ENCODE measurements around the gene MRGPRD. TPM values are rescaled to one million over a fixed set of nuclear protein-coding genes. Genes with fewer than 3 reads are reported as not detected.

MRGPRD gene
- not detected for total RNA-seq

DNA sequence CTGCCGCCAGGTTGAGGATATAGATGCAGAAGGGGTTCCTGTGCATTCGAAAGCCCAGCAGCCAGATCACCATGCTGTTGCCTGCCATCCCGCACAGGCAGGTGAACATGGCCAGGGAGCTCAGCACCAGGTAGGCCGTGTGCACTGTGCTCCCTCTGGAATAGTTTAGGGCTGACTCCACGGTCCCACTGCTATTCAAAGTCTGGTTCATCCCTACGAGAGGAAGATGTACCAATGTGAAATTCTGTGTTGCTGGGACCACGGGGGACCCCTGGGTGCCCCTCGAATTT lies at the start of gene MRGPRD:
Gene MRGPRD, minus strand, starts transcription at position 211 of the 290 bp plus-strand sequence. Its CDS starts 0 bp downstream, at position 211.
- Mint-ChIP-seq H3K4me1 (ENCODE audit: low read depth) (no peaks in the 10 kb centered on the region), H3K9me3 (peaks cover 0 to 3% of the 10 kb centered on the region in 2 donors), H3K4me3 (no peak within 1 kb of the TSS), H3K27me3 (ENCODE audit: low read depth) (peaks cover 7% of the 10 kb centered on the region), H3K27ac (no peak within 1 kb of the TSS), H3K36me3 (ENCODE audit: insufficient read depth in 2 of 2) (no peaks in the 10 kb centered on the region)
- no peak for DNase-seq
- ATAC-seq (replicated peaks in 1 of 2): no peak

DNA sequence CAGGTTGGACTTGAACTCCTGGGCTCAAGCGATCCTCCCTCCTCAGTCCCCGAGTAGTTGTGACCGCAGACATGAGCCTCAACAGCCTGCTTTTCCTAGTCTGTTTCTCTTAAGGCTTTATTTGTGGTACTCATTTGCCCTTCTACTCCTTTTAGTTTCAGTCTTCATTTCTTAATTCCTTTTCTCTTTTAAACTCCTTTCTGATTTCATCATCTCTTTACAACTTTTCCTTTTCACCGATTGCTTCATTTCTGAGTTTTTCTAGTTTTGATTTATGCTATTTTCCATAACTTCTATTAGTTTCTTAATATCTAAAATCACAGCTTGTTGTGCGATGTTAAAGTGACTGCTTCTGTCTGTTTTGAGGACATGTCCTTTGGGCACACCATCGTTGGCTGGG lies 49.5 kb upstream of the MRGPRD start:
- Mint-ChIP-seq H3K27ac (no peak overlapping the region), H3K9me3 (no peaks in the 10 kb centered on the region), H3K27me3 (ENCODE audit: low read depth) (peaks cover 20% of the 10 kb centered on the region), H3K4me1 (ENCODE audit: low read depth) (no peaks in the 10 kb centered on the region), H3K4me3 (no peak overlapping the region), H3K36me3 (ENCODE audit: insufficient read depth in 2 of 2) (no peaks in the 10 kb centered on the region)
- DNase-seq: no peak
- ATAC-seq (replicated peaks in 1 of 2): no peak

DNA sequence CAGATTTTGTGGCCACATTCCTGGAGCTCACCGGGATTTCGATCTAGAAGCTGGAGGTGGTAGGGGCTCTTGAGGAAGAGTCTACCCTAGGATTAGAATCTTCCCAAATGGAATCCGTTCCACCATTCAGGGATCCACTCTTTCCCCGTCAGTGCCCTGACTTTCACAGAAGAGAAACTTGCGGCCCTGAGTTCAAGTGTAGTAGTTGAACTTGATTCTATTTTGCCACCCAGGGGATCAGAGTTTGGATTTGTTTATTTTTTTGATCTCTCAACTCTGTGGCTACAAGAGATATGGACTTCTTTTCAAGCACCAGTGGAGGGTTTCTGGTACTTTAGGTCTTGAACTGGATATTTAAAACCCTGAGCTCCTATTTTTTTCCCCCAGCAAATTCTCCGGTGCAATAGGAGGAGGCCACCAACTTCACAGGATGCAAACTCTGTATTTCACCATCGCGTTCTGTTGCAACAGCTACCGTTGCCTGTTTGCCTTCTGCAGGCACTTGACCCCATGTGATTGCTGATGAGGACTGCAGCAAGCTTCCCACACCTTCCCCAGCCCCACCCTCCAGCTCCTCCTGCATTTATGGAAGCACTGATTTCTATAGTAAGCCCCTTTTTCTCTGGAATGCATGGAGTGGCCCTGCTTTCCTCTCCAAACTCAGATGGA lies 47.1 kb upstream of the MRGPRD start:
- no peak for DNase-seq
- peaks cover 12% of the 10 kb centered on the region for H3K27me3 Mint-ChIP-seq (ENCODE audit: low read depth)
- ATAC-seq (replicated peaks in 1 of 2): no peak
- no peaks in the 10 kb centered on the region for H3K36me3 Mint-ChIP-seq (ENCODE audit: insufficient read depth in 2 of 2)
- no peak overlapping the region for H3K27ac Mint-ChIP-seq
- no peak overlapping the region for H3K4me3 Mint-ChIP-seq
- no peaks in the 10 kb centered on the region for H3K4me1 Mint-ChIP-seq (ENCODE audit: low read depth)
- H3K9me3 Mint-ChIP-seq: no peaks in the 10 kb centered on the region

GRCh38 chr11:69024509-69024908 lies 43.7 kb upstream of the MRGPRD start:
- Mint-ChIP-seq H3K36me3 (ENCODE audit: insufficient read depth in 2 of 2) (no peaks in the 10 kb centered on the region), H3K4me3 (no peak overlapping the region), H3K4me1 (ENCODE audit: low read depth) (no peaks in the 10 kb centered on the region), H3K9me3 (no peaks in the 10 kb centered on the region), H3K27ac (no peak overlapping the region), H3K27me3 (ENCODE audit: low read depth) (no peaks in the 10 kb centered on the region)
- ATAC-seq (replicated peaks in 1 of 2) (no peak), DNase-seq (no peak)

DNA sequence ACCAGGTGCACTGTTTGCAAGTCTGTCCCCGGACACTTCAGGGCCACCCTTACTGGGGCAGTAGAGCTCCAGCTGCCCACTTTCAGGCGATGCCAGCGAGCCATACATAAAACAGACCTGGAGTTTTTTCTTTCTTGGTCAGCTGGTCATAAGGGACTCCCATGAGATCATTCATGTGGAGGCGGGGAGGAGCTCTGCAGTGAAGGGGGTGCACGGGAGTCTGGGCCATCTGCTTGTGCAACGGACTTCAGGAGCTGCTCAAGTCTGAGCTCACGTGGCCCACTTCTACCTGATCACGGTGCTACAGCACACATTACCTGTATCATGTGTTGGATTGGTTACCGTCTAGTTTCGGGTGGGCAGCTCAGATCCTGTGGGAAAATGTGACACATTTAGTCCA lies 41.5 kb upstream of the MRGPRD start:
- H3K27me3 Mint-ChIP-seq (ENCODE audit: low read depth): no peaks in the 10 kb centered on the region
- DNase-seq (no peak), ATAC-seq (replicated peaks in 1 of 2) (no peak)
- H3K36me3 Mint-ChIP-seq (ENCODE audit: insufficient read depth in 2 of 2): no peaks in the 10 kb centered on the region
- H3K4me1 Mint-ChIP-seq (ENCODE audit: low read depth): no peaks in the 10 kb centered on the region
- H3K27ac Mint-ChIP-seq: no peak overlapping the region
- no peaks in the 10 kb centered on the region for H3K9me3 Mint-ChIP-seq
- H3K4me3 Mint-ChIP-seq: no peak overlapping the region

- Mint-ChIP-seq H3K4me1 (ENCODE audit: low read depth) (no peaks in the 10 kb centered on the region), H3K9me3 (no peaks in the 10 kb centered on the region), H3K27ac (no peak overlapping the region)
These were observed 38.1 kb upstream of the MRGPRD start for GRCh38 chr11:69018924-69019323.

DNA sequence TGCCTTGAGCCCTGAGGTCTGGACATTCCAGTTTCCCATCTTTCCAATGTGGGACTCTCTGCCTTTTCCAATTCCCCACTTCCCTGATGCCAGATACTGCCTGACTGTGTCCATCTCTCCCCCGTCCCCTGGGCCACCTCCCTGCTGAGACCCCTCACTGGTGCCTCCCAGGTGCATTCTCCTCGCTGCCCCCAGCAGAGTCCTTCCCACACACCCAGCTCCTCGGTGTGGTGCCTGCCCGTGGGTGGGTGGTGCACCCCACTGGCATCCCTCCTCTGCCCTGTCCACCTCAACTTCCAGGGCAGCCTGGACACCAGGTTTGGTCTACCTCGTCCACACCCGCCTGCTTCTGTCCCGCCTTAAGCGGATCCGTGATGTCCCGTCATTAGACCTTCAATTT lies 37.2 kb upstream of the MRGPRD start:
- DNase-seq (no peak), ATAC-seq (replicated peaks in 1 of 2) (no peak)
- Mint-ChIP-seq H3K36me3 (ENCODE audit: insufficient read depth in 2 of 2) (no peaks in the 10 kb centered on the region), H3K27me3 (ENCODE audit: low read depth) (no peaks in the 10 kb centered on the region), H3K4me3 (no peak overlapping the region), H3K9me3 (no peaks in the 10 kb centered on the region), H3K27ac (no peak overlapping the region), H3K4me1 (ENCODE audit: low read depth) (no peaks in the 10 kb centered on the region)

More at GRCh38 chr11:69018924-69019323, 38.1 kb upstream of the MRGPRD start:
- no peaks in the 10 kb centered on the region for H3K27me3 Mint-ChIP-seq (ENCODE audit: low read depth)
- no peak overlapping the region for H3K4me3 Mint-ChIP-seq
- no peak for DNase-seq
- ATAC-seq (replicated peaks in 1 of 2): no peak
- H3K36me3 Mint-ChIP-seq (ENCODE audit: insufficient read depth in 2 of 2): no peaks in the 10 kb centered on the region

GRCh38 chr11:69014898-69015549 lies 34.2 kb upstream of the MRGPRD start:
- no peak overlapping the region for H3K27ac Mint-ChIP-seq
- no peaks in the 10 kb centered on the region for H3K9me3 Mint-ChIP-seq
- no peak for DNase-seq
- H3K4me1 Mint-ChIP-seq (ENCODE audit: low read depth): no peaks in the 10 kb centered on the region
- H3K36me3 Mint-ChIP-seq (ENCODE audit: insufficient read depth in 2 of 2): no peaks in the 10 kb centered on the region
- ATAC-seq (replicated peaks in 1 of 2): no peak
- H3K4me3 Mint-ChIP-seq: no peak overlapping the region
- peaks cover 14% of the 10 kb centered on the region for H3K27me3 Mint-ChIP-seq (ENCODE audit: low read depth)

- Mint-ChIP-seq H3K27me3 (ENCODE audit: low read depth) (peaks cover 14% of the 10 kb centered on the region), H3K9me3 (no peaks in the 10 kb centered on the region), H3K4me1 (ENCODE audit: low read depth) (no peaks in the 10 kb centered on the region), H3K4me3 (no peak overlapping the region), H3K36me3 (ENCODE audit: insufficient read depth in 2 of 2) (no peaks in the 10 kb centered on the region), H3K27ac (no peak overlapping the region)
- no peak for ATAC-seq (replicated peaks in 1 of 2)
- DNase-seq: no peak
These were observed 33.5 kb upstream of the MRGPRD start for GRCh38 chr11:69014084-69014851.

- DNase-seq: no peak
- Mint-ChIP-seq H3K36me3 (ENCODE audit: insufficient read depth in 2 of 2) (no peaks in the 10 kb centered on the region), H3K4me1 (ENCODE audit: low read depth) (no peaks in the 10 kb centered on the region), H3K27me3 (ENCODE audit: low read depth) (peaks cover 14% of the 10 kb centered on the region), H3K9me3 (no peaks in the 10 kb centered on the region), H3K4me3 (no peak within 1 kb of the TSS), H3K27ac (no peak within 1 kb of the TSS)
- ATAC-seq (replicated peaks in 1 of 2): no peak
These were observed 32.5 kb upstream of the MRGPRD start, which contains the start of gene MRGPRF for GRCh38 chr11:69013009-69013951. Gene MRGPRF (minus strand): TSS chr11:69013246. CDS start chr11:69009901, 3,345 bp downstream.

DNA sequence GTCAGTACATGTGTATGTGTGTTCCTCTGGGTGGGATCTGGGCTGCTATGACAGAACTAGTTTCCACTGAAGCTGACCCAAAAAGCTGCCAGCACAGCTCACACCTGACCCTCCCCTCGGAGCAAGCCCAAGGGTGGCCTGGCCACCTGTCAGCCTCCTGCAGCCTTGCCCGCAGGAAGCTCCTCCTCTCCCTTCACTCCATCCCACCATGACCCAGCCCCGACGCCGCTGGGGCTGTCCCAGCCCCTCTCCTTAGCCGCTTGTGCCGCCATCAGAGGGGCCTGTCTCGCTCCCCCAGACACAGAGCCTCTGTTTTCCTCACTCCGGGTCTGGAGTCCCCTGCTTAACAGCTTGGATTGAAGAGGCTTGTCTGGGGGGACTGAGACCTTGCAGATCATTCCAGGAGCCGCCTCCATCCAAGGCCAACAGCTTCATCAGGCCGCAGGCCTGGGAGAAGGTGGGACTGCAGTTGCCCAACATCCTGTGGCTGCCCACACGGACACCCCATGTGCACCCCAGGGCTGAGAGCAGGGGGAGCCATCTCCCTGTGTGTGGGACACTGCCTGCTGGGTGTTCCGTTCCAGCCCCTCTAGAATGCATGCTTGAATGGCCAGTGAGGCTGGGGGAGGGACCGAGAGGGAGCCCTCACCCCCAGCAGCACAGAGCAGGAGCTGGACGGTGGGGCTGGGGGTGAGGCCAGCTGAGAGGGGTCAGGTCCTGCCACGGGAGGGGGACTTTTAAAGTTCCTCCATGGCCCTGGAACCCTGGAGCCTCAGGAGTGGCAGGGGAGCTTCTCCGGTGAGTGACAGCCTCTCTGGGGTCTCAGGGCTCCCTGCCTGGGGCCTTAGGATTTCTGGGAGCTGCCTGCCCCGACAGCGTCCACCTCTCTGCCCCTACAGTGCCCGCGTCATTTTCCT lies 31.6 kb upstream of the MRGPRD start:
- Mint-ChIP-seq H3K36me3 (ENCODE audit: insufficient read depth in 2 of 2) (no peaks in the 10 kb centered on the region), H3K9me3 (no peaks in the 10 kb centered on the region), H3K27ac (no peak overlapping the region), H3K27me3 (ENCODE audit: low read depth) (peaks cover 14% of the 10 kb centered on the region), H3K4me1 (ENCODE audit: low read depth) (no peaks in the 10 kb centered on the region), H3K4me3 (no peak overlapping the region)
- no peak for DNase-seq
- ATAC-seq (replicated peaks in 1 of 2): no peak

DNA sequence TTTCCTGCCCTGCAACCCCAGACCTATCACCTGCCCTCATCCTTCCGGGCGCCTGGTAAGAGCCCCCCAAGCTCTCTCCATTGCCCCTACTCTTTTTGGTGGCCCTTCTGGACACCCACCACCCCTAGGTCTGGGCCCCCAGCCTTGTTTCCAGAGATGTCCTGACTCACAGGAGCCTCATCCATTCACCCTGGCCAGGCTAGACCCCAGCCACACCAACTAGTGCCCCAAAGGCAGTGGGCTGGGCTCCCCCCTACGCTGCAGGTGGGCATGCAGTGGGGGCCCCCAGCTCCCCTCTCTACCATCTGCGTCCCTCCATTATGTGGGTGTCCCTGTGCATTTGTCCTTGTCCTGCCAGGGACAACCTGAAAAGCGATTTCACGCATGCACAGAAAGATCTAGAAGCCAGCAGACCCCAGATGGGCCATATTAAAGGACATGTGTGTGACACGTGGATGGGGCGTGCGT lies 30.9 kb upstream of the MRGPRD start:
- peaks cover 14% of the 10 kb centered on the region for H3K27me3 Mint-ChIP-seq (ENCODE audit: low read depth)
- H3K4me1 Mint-ChIP-seq (ENCODE audit: low read depth): no peaks in the 10 kb centered on the region
- no peaks in the 10 kb centered on the region for H3K36me3 Mint-ChIP-seq (ENCODE audit: insufficient read depth in 2 of 2)
- no peak overlapping the region for H3K4me3 Mint-ChIP-seq
- no peak for DNase-seq
- no peak for ATAC-seq (replicated peaks in 1 of 2)
- H3K27ac Mint-ChIP-seq: no peak overlapping the region
- H3K9me3 Mint-ChIP-seq: no peaks in the 10 kb centered on the region
